ENCODE results near the gene ZBTB14. TPM values are rescaled to one million over a fixed set of nuclear protein-coding genes. Genes with fewer than 3 reads are reported as not detected.

Gene ZBTB14
- total RNA-seq, 4 donors from 2014 or later: 9.0 to 47.2 (median 11.1) TPM

GRCh38 chr18:5275872-5276271 lies 19.7 kb downstream of the ZBTB14 start:
- Histone ChIP-seq H3K9me3 (no peaks in the 10 kb centered on the region), H3K27ac (no peak overlapping the region), H3K4me1 (no peaks in the 10 kb centered on the region), H3K27me3 (no peaks in the 10 kb centered on the region), H3K36me3 (no peaks in the 10 kb centered on the region), H3K4me3 (no peak overlapping the region)
- intact Hi-C loops (cut with DNase I; ENCODE audit: low total_unique reads) (no loop called here), in situ Hi-C loops (cut with MboI; ENCODE audit: low pct_ligation_motif_present in 1 of 4, low pct_unique_long_range_greater_than_20kb in 1 of 4, low sequenced_read_pairs in 3 of 4) (no loop called here)
- TF ChIP-seq POLR2AphosphoS5 (IDR thresholded peaks at IDR 0.05): no peak
- no peak for TF ChIP-seq CTCF (IDR thresholded peaks at IDR 0.05)
- no peak for TF ChIP-seq EP300 (IDR thresholded peaks at IDR 0.05; ENCODE audit: low read depth)
- no peak for TF ChIP-seq POLR2A (IDR thresholded peaks at IDR 0.05)
- no peak for DNase-seq
- WGBS, 2 donors (ENCODE audit: low coverage in 1 of 2): 68% methylated on average over 1 of the region's 1 CpG; no CpG with 5 or more reads in 1 of the 2 donors

- H3K4me1 ChIP-seq: no peaks in the 10 kb centered on the region
- H3K9me3 ChIP-seq: peaks cover 0 to 5% of the 10 kb centered on the region in 2 donors
- intact Hi-C loops (cut with DNase I; ENCODE audit: low total_unique reads): no loop called here
- TF ChIP-seq EP300 (IDR thresholded peaks at IDR 0.05; ENCODE audit: low read depth): no peak
- TF ChIP-seq POLR2A (IDR thresholded peaks at IDR 0.05): no peak
- no peak for TF ChIP-seq CTCF (IDR thresholded peaks at IDR 0.05)
- TF ChIP-seq POLR2AphosphoS5 (IDR thresholded peaks at IDR 0.05): no peak
- no peak overlapping the region for H3K27ac ChIP-seq
- in situ Hi-C loops (cut with MboI; ENCODE audit: low pct_ligation_motif_present in 1 of 4, low pct_unique_long_range_greater_than_20kb in 1 of 4, low sequenced_read_pairs in 3 of 4): no loop called here
- no peak overlapping the region for H3K4me3 ChIP-seq
- DNase-seq: no peak
- no peaks in the 10 kb centered on the region for H3K36me3 ChIP-seq
- no peaks in the 10 kb centered on the region for H3K27me3 ChIP-seq
Measured at GRCh38 chr18:5268874-5269273, 26.7 kb downstream of the ZBTB14 start.

GRCh38 chr18:5266721-5267120 lies 28.8 kb downstream of the ZBTB14 start:
- Histone ChIP-seq H3K9me3 (peaks cover 0 to 5% of the 10 kb centered on the region in 2 donors), H3K27ac (no peak overlapping the region), H3K4me1 (no peaks in the 10 kb centered on the region), H3K36me3 (no peaks in the 10 kb centered on the region), H3K4me3 (no peak overlapping the region), H3K27me3 (no peaks in the 10 kb centered on the region)
- no peak for TF ChIP-seq EP300 (IDR thresholded peaks at IDR 0.05; ENCODE audit: low read depth)
- TF ChIP-seq CTCF (IDR thresholded peaks at IDR 0.05): no peak
- intact Hi-C loops (cut with DNase I; ENCODE audit: low total_unique reads): no loop called here
- in situ Hi-C loops (cut with MboI; ENCODE audit: low pct_ligation_motif_present in 1 of 4, low pct_unique_long_range_greater_than_20kb in 1 of 4, low sequenced_read_pairs in 3 of 4): no loop called here
- 79% methylated on average over 3 of the region's 3 CpGs; no CpG with 5 or more reads in 1 of the 2 donors for WGBS, 2 donors (ENCODE audit: low coverage in 1 of 2)
- DNase-seq: no peak

GRCh38 chr18:5253910-5254309 lies 41.6 kb downstream of the ZBTB14 start:
- no peak overlapping the region for H3K4me3 ChIP-seq
- no peaks in the 10 kb centered on the region for H3K9me3 ChIP-seq
- no peak overlapping the region for H3K27ac ChIP-seq
- no peaks in the 10 kb centered on the region for H3K27me3 ChIP-seq
- WGBS, 2 donors (ENCODE audit: low coverage in 1 of 2): 79 to 80% methylated on average over 2 of the region's 2 CpGs
- TF ChIP-seq CTCF (IDR thresholded peaks at IDR 0.05) (no peak), POLR2A (IDR thresholded peaks at IDR 0.05) (no peak), POLR2AphosphoS5 (IDR thresholded peaks at IDR 0.05) (no peak), EP300 (IDR thresholded peaks at IDR 0.05; ENCODE audit: low read depth) (no peak)
- no peaks in the 10 kb centered on the region for H3K36me3 ChIP-seq
- no peak for DNase-seq
- in situ Hi-C loops (cut with MboI; ENCODE audit: low pct_ligation_motif_present in 1 of 4, low pct_unique_long_range_greater_than_20kb in 1 of 4, low sequenced_read_pairs in 3 of 4) (no loop called here), intact Hi-C loops (cut with DNase I; ENCODE audit: low total_unique reads) (no loop called here)
- no peaks in the 10 kb centered on the region for H3K4me1 ChIP-seq

Measured in transverse colon (tissue), 4 donors.